ENCODE measurements around the gene WWOX. TPM values are rescaled to one million over a fixed set of nuclear protein-coding genes. Genes with fewer than 3 reads are reported as not detected.

The WWOX gene
- total RNA-seq, 1 donor from 2014 or later, result 7.3 TPM

GRCh38 chr16:78985716-78986605, 886.5 kb downstream of the WWOX start:
- Histone ChIP-seq H2AFZ (ENCODE audit: low read depth, low read length) (no peak overlapping the region), H3K9me3 (ENCODE audit: insufficient read depth, low read depth, low read length) (no peaks in the 10 kb centered on the region), H3K4me3 (ENCODE audit: insufficient read depth, low read depth, low read length) (no peak overlapping the region), H4K20me1 (ENCODE audit: insufficient read depth, low read length) (no peaks in the 10 kb centered on the region), H3K27ac (ENCODE audit: low read depth, low read length) (no peak overlapping the region), H3K9ac (ENCODE audit: low read length) (no peak overlapping the region), H3K4me1 (ENCODE audit: insufficient read depth, low read length) (no peaks in the 10 kb centered on the region), H3K36me3 (ENCODE audit: insufficient read depth, low read length) (no peaks in the 10 kb centered on the region), H3K27me3 (ENCODE audit: insufficient read depth, low read length) (no peaks in the 10 kb centered on the region), H3K79me2 (ENCODE audit: insufficient read depth, low read length) (no peaks in the 10 kb centered on the region), H3K4me2 (ENCODE audit: low read length) (no peak overlapping the region)
- Mint-ChIP-seq H3K4me1 (ENCODE audit: low read depth, unreplicated experiment) (peaks cover 4% of the 10 kb centered on the region), H3K4me3 (ENCODE audit: unreplicated experiment) (no peak overlapping the region), H3K27me3 (ENCODE audit: low read depth, unreplicated experiment) (peaks cover 2% of the 10 kb centered on the region), H3K9me3 (ENCODE audit: unreplicated experiment) (peaks cover 12% of the 10 kb centered on the region), H3K36me3 (ENCODE audit: low read depth, unreplicated experiment) (no peaks in the 10 kb centered on the region), H3K27ac (ENCODE audit: unreplicated experiment) (no peak overlapping the region)
- DNase-seq (ENCODE audit: low read depth) (no peak), FAIRE-seq (no peak)
- TF ChIP-seq CTCF (IDR thresholded peaks at IDR 0.05; ENCODE audit: insufficient read depth, low read depth, low read length) (no peak), EZH2 (IDR thresholded peaks at IDR 0.05; ENCODE audit: insufficient read depth, low read length) (no peak)

GRCh38 chr16:78987666-78988065, 888.2 kb downstream of the WWOX start:
- Mint-ChIP-seq H3K27ac (ENCODE audit: unreplicated experiment) (no peak overlapping the region), H3K36me3 (ENCODE audit: low read depth, unreplicated experiment) (no peaks in the 10 kb centered on the region)
- FAIRE-seq, result no peak

More at GRCh38 chr16:78987666-78988065, 888.2 kb downstream of the WWOX start:
- H3K4me3 ChIP-seq (ENCODE audit: insufficient read depth, low read depth, low read length), result no peak overlapping the region
- no peaks in the 10 kb centered on the region for H3K4me1 ChIP-seq (ENCODE audit: insufficient read depth, low read length)
- H2AFZ ChIP-seq (ENCODE audit: low read depth, low read length), result no peak overlapping the region
- H4K20me1 ChIP-seq (ENCODE audit: insufficient read depth, low read length), result no peaks in the 10 kb centered on the region
- H3K27me3 ChIP-seq (ENCODE audit: insufficient read depth, low read length), result no peaks in the 10 kb centered on the region
- no peak for DNase-seq (ENCODE audit: low read depth)
- H3K79me2 ChIP-seq (ENCODE audit: insufficient read depth, low read length), result no peaks in the 10 kb centered on the region
- no peak overlapping the region for H3K9ac ChIP-seq (ENCODE audit: low read length)
- Mint-ChIP-seq H3K27me3 (ENCODE audit: low read depth, unreplicated experiment) (no peaks in the 10 kb centered on the region), H3K9me3 (ENCODE audit: unreplicated experiment) (peaks cover 12% of the 10 kb centered on the region), H3K4me1 (ENCODE audit: low read depth, unreplicated experiment) (peaks cover 4% of the 10 kb centered on the region), H3K4me3 (ENCODE audit: unreplicated experiment) (no peak overlapping the region)
- no peak overlapping the region for H3K27ac ChIP-seq (ENCODE audit: low read depth, low read length)
- no peak for TF ChIP-seq CTCF (IDR thresholded peaks at IDR 0.05; ENCODE audit: insufficient read depth, low read depth, low read length)
- no peak for TF ChIP-seq EZH2 (IDR thresholded peaks at IDR 0.05; ENCODE audit: insufficient read depth, low read length)
- H3K4me2 ChIP-seq (ENCODE audit: low read length), result no peak overlapping the region
- H3K36me3 ChIP-seq (ENCODE audit: insufficient read depth, low read length), result no peaks in the 10 kb centered on the region
- no peaks in the 10 kb centered on the region for H3K9me3 ChIP-seq (ENCODE audit: insufficient read depth, low read depth, low read length)
